Suprapubic skin (tissue), 4 donors: Measurements from ENCODE around the gene FHL5.

ENCODE experiments used
- EP300 ChIP-seq: sonication (generic); formaldehyde crosslinking; IDR thresholded peaks from one replicate; pipeline ENCODE4 v1.6.1; 2017; ENCODE audit warnings: antibody characterized with exemption
- POLR2A ChIP-seq, 2 donors: fragments of 450-650 bp; IDR thresholded peaks; one replicate each; pipeline ENCODE4 v1.6.1; 2017; ENCODE audit warnings: antibody characterized with exemption in 2 of 2, mild to moderate bottlenecking in 2 of 2, moderate library complexity in 2 of 2
- POLR2AphosphoS5 ChIP-seq, 3 donors: sonication (generic); formaldehyde crosslinking; IDR thresholded peaks; one replicate each; pipeline ENCODE4 v1.6.1; 2017; ENCODE audit warnings: antibody characterized with exemption in 3 of 3
- TF ChIP-seq, protein P1 (sequence below), 2 donors: fragments of 200-600 bp in 1 of 2; fragments of 450-650 bp in 1 of 2; sonication (generic) in 1 of 2; IDR thresholded peaks; one replicate each; pipeline ENCODE4 v1.5.1; 2016 to 2019; ENCODE audit warnings: antibody characterized with exemption in 2 of 2, mild to moderate bottlenecking in 1 of 2, moderate library complexity in 1 of 2

DNA sequence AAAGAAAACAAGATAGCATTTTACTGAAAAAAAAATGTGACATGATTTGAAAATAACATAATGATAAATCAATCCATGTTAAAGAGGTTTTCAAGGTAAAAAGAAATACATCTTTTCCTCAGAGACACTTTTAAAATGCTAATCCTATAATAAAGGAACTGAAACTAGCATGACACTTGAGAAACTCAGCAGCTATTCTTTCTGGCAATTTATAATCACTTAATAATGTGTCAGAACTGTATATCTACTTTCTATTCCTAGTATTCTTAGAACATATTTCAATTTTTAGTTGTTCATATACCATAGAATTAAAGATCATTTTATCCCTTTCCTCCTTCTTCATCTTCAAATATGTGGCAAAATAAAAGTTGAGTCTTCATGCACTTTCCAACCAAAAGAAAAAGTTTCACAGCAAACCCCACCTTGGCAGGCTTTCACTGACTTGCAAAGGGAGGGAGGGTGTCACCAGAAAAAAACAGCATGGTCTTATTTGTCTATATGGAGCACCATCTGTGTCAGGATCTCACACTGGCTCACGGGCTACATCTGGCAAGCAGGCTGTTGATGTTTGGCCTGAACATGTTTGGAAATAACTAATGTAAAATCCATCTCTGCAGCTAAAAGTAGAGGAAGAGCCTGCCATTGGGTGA lies 48.5 kb downstream of the FHL5 start:
- TF ChIP-seq EP300 (no peak), POLR2A (IDR thresholded peaks at IDR 0.05) (no peak), POLR2AphosphoS5 (IDR thresholded peaks at IDR 0.05) (no peak)
- TF ChIP-seq, protein P1, sequence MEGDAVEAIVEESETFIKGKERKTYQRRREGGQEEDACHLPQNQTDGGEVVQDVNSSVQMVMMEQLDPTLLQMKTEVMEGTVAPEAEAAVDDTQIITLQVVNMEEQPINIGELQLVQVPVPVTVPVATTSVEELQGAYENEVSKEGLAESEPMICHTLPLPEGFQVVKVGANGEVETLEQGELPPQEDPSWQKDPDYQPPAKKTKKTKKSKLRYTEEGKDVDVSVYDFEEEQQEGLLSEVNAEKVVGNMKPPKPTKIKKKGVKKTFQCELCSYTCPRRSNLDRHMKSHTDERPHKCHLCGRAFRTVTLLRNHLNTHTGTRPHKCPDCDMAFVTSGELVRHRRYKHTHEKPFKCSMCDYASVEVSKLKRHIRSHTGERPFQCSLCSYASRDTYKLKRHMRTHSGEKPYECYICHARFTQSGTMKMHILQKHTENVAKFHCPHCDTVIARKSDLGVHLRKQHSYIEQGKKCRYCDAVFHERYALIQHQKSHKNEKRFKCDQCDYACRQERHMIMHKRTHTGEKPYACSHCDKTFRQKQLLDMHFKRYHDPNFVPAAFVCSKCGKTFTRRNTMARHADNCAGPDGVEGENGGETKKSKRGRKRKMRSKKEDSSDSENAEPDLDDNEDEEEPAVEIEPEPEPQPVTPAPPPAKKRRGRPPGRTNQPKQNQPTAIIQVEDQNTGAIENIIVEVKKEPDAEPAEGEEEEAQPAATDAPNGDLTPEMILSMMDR (IDR thresholded peaks at IDR 0.05), result no peak
